ENCODE results near the gene CABS1.

The CABS1 gene

GRCh38 chr4:70334681-70335080, at the start of gene CABS1:
Gene CABS1 (plus strand): TSS chr4:70334981. CDS start chr4:70335040, 59 bp downstream.
- DNase-seq = no peak

DNA sequence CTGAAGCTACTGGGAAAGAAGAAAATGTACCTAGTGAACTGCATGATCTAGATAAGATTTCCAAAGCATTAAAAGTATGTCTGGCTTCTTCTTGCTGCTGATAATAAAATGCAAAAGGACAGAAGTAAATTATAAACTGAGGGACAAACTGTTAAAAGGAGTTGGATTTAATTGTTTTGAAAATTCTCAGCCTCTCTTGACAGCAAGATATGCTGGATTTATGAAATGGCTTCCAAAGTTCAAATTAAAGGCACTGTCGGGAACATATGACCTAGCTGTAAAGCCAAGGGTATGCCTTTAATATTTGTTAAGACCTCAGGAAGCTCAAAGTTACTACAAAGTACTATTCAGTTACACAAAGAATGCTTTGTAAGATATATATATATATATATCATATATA, 46.1 kb upstream of the CABS1 start:
- no peak for DNase-seq

- no peak for DNase-seq
Measured at GRCh38 chr4:70291341-70291740, 43.4 kb upstream of the CABS1 start.

- peak; percentile 72 for DNase-seq
Measured at GRCh38 chr4:70297576-70297975, 37.2 kb upstream of the CABS1 start.

GRCh38 chr4:70298051-70298450, 36.7 kb upstream of the CABS1 start:
- DNase-seq = peak; percentile 74

DNA sequence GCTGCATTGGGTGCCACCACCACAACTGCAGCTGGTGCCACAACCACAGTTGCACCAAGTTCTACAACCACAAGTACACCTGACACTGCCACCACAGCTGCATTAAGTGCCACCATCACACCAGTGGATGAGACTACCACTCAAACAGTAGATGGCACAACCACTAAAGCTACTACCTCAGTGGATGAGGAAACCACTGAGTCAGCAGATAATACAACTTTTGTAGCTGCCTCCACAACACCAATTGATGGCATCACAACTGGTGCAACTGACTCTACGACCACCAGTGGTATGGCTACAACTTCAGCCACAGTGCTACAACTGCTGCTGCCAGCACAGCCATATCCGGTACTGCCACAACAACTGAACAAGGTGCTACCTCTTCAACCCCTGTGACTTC, 35.1 kb upstream of the CABS1 start:
- DNase-seq = no peak

- no peak for DNase-seq
Measured at GRCh38 chr4:70300215-70300614, 34.6 kb upstream of the CABS1 start.

DNA sequence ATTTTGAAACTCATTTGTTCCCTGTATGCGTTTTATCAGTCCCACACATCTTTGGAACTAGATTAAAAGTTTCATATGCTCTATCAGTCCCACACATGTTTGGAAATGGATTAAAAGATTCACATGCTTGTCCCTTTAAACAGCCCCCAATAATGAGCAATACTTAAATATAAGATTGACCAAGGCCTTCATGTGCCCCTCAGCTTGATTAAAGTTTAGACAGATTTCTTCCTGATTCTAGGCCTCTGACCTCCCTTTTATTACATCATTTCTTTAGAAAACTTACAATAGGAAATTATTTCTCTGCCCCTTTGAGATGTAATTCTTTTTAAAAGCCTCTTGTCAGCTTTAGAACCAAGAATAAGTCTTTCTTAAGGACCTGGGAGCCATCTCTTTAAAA, 31.7 kb upstream of the CABS1 start:
- DNase-seq = no peak

DNA sequence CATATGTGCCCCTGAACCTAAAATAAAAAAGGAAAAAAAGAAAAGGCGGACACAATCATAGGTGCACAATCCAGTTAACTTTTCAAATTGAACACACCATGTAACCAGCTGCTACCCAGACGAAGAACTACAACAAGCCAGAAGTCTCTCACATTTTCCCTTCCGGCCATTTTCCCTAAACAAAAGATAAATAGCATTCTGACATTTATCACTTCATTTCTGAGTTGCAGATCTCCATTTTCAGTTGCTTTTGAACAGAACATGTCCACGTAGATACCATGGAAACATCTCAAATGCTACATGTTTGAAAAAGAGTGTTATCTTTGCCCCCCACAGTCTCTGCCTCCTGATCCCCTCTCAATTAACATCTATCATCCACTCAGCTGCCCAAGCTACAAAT, 29.2 kb upstream of the CABS1 start:
- DNase-seq = no peak

DNA sequence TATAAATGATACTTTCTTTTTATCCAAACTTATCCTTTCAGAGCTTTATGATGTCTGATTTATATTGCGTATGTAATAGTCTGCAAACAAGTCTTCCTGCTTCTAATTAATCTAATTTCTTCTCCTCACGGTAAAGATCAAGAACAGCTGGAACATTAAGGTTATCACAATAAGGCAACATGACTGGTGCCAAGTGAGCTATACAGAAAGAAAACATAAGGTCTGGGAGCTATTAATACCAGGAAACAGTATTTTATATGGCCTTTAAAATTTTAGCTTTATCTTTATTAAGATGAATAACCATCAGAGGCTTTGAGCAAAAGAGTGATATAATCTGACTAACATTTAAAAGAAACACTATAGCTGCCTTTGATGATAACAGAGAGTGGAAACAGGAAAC, 28.7 kb upstream of the CABS1 start:
- DNase-seq = no peak

DNA sequence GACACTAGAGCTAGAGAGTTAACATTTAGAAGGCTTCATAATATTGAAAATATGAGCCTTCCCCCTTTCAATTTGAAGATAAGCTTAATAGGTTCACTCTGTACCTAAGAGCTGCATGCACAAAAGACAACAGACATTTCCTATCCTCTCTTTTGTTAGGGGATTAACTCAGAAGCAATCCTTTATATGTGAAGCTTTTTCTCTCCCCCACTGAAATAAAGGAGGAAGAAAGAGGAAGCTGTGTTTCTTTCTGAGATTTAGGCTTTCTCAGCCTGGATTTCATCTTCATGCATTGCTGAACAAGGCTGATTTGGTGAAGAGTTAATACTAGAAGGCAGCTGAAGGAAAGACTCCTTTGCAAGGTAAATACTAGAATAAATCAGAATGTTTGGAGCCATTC, 21.0 kb upstream of the CABS1 start:
- no peak for DNase-seq

GRCh38 chr4:70315928-70316327, 18.9 kb upstream of the CABS1 start:
- DNase-seq = no peak

- no peak for DNase-seq
Measured at GRCh38 chr4:70326052-70326451, 8.7 kb upstream of the CABS1 start.

DNA sequence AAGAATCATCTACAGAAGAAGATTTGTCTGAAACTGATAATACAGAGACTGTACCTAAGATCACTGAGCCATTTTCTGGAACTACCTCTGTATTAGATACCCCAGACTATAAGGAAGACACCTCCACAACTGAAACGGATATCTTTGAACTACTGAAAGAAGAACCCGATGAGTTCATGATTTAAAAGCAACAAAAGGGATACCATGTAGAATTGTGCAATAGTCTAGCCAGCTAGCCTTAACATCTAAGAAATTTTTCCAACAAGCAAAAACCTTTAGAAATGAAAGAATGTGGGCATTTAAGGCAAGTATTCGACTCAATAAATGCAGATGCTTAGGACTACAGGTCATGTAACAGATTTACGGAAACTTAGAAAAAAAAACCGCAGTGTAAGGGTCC, 1.3 kb downstream of the CABS1 start:
- no peak for DNase-seq

DNA sequence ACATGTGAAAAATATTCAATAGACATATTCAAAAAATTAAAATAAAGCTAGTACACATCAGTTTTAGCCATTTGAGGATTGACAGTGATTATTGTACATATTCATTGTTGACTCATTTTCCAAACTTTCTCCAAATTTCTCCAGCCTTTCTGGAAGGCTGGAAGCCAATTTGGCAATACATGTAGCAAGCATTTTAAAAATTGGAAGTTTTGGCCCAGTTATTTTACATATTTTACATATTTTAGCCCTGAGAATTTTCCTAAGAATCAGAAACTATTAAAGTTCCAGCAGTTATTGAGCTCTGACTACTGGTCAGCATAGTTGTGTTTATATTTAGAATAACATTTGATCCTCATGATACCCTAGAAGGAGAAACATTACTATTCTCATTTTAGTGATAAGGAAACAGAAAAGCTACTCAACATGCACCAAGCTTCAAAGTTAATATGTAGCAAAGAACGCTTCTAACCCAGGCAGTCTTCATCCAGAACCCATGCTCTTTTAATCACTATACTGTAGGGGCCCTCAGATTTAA, 3.2 kb downstream of the CABS1 start:
- DNase-seq = no peak

- DNase-seq = no peak
Measured at GRCh38 chr4:70356185-70356584, 21.4 kb downstream of the CABS1 start.

DNA sequence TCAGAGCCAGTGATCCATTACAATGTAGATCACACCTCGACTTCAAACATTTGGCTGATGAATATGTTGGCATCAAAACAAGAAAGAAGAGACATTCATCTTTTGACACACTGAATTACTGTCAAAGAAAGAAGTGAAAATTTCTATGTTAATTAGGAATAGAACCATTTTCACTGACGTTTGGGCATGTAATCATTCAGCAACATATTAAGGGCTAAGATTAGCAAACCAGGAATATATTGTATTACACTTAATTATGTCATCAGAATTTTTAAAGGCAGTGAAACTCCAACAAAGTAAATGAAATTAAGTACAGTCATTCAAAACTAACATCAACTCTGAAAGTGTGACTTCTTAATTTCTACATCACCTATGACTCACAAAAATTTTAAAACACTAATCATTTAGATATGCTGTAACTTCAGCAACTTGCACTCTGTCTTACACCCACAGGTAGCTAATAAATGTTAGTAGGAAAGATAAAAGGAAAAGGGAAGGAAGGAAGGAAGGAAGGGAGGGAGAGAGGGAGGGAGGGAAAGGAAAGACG, 24.4 kb downstream of the CABS1 start:
- DNase-seq = no peak

DNA sequence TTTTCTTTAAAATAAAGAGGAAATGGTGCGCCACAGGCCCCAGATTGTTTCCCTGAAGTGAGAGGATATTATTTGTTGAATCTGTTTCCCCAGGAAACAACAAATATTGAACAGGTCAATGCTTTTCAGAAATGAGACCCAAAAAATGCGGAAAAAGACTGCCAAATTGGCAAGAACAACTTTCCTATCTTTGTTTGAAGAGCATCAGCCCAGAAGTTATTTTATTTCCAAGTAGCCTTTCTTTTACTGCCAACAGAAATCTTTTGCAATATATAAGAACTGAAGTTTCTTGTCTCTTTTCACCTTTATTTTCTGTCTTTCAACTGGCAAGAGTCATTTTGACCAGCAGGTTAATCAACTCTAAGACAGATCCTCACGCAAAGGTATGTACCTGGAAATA, 25.7 kb downstream of the CABS1 start, which contains the start of gene SMR3A:
SMR3A (plus strand) TSS at position 301 of the 400 bp plus-strand sequence. CDS start 1,356 bp downstream, outside the sequence.
- DNase-seq = no peak

GRCh38 chr4:70364002-70364401, 29.2 kb downstream of the CABS1 start:
- DNase-seq = peak; percentile 55

DNA sequence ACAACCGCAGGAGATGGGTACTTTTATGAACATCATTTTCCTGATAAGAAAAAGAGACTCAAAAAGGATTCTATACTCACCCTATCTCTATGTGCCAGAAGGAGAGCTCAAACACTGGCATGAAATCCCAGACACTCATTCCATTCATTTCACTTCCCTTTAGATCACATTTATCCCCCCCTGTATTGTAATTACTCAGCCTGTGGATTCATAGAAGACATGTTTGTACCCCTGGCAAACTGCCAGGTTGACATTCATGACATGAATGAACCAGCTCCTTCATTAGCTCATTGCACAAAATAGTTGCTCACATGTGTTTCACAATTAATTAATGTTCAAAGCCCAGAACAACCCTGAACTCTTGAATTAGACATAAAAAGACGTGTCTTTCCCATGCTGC, 30.7 kb downstream of the CABS1 start:
- peak; percentile 41 for DNase-seq

DNA sequence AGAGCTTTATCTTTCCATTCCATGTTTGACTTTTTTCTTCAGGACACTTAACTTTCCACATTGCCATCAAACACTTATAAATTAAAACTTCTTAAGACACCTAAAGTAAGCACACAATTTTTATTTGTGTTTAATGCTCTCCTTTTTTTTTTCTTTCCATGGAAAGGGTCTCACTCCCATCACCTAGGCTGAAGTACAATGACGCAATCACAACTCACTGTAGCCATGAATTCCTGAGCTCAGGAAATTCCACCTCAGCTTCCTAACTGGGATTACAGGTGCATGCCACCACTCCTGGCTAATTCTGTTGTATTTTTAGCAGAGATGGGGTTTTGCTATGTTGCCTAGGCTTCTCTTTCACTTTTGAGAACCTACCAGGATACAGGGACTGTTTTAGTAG, 33.0 kb downstream of the CABS1 start:
- DNase-seq = no peak

GRCh38 chr4:70371987-70372386, 37.2 kb downstream of the CABS1 start:
- DNase-seq = no peak

DNA sequence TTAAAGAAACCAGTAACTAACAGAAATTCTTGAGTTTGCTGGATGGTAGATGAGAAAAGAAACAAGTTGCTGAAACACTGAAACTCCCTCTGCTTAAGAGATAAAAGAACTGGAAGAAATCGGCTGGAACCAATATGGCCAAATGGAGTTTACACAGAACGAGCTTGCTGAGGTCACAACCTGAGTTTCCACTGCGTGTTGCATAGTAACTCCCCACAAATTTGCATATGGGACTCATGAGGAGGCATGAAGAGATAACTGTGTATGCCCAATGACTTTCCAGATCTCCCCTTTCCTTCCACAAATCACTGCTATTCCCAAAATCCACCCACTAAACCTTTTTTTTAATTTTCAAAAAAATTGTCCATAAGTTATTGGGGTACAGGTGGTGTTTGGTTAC, 38.0 kb downstream of the CABS1 start:
- no peak for DNase-seq

- DNase-seq = no peak
Measured at GRCh38 chr4:70380578-70380977, 45.8 kb downstream of the CABS1 start.

DNA sequence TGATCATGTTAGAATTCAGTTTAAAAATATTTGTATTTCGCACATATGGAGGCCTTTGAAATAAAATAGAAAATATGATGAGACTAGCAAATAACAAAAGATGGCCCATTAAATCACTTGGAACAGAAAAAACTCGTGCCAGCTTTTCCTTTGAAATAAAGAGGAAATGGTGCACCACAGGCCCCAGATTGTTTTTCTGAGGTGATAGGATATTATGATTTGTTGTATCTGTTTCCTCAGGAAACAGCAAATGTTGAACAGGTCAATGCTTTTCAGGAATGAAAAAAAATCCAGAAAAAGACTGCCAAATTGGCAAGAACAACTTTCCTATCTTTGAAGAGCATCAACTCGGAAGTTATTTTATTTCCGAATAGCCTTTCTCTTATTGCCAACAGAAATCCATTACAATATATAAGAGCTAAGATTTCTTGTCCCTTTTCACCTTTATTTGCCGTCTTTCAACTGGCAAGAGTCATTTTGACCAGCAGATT, 48.0 kb downstream of the CABS1 start, which contains the start of gene SMR3B:
SMR3B (plus strand) TSS at position 441 of the 491 bp plus-strand sequence. CDS start 1,380 bp downstream, outside the sequence.
- no peak for DNase-seq

Measured in RPMI8226 (cell line).